Stimulated activated CD4-positive, alpha-beta T cell treated with anti-CD3 and anti-CD28 coated beads, Interleukin-1b, Interleukin-23, amount 100 ng/mL, for 4 hours (primary cell): ENCODE data around the gene IKBKG.
A peak's percentile ranks its signal among the peaks of the same experiment; 100 is the strongest.
"Not testable (repeated sequence)": the region's sequence is repeated elsewhere in the genome, so short reads cannot be mapped to it uniquely, and the experiment has no call there.

Experiments
- DNase-seq, 2 donors: peaks; one replicate each; pipeline ENCODE4 v3.0.0-alpha.2; 2020; ENCODE audit warnings: low read depth in 2 of 2

The IKBKG gene

GRCh38 chrX:154526901-154527675 lies 20.3 kb upstream of the IKBKG start:
- DNase-seq, result peak; percentile 31 to 49

GRCh38 chrX:154529206-154529612 lies 18.2 kb upstream of the IKBKG start:
- no peak for DNase-seq

- no peak for DNase-seq
Observed at GRCh38 chrX:154530286-154530685, 17.1 kb upstream of the IKBKG start.

GRCh38 chrX:154531626-154532025 lies 15.8 kb upstream of the IKBKG start:
- DNase-seq, result no peak

- DNase-seq, result no peak
Observed at GRCh38 chrX:154532690-154533089, 14.7 kb upstream of the IKBKG start.

GRCh38 chrX:154534526-154535322 lies 12.7 kb upstream of the IKBKG start:
- DNase-seq, result peak; percentile 81 to 92

- DNase-seq, result no peak
Observed at GRCh38 chrX:154535892-154536291, 11.5 kb upstream of the IKBKG start.

GRCh38 chrX:154539077-154539476 lies 8.3 kb upstream of the IKBKG start:
- no peak for DNase-seq

- DNase-seq, result not testable (repeated sequence)
Observed at GRCh38 chrX:154540365-154540764, 7.1 kb upstream of the IKBKG start.

- DNase-seq, result no peak
Observed at GRCh38 chrX:154540897-154541535, 6.4 kb upstream of the IKBKG start.

- DNase-seq, result no peak
Observed at GRCh38 chrX:154541589-154541895, 5.9 kb upstream of the IKBKG start.

GRCh38 chrX:154541896-154542722 lies 5.3 kb upstream of the IKBKG start:
- DNase-seq, result peak; percentile 28 to 43

- no peak for DNase-seq
Observed at GRCh38 chrX:154542723-154543424, 4.5 kb upstream of the IKBKG start.

- DNase-seq, result no peak
Observed at GRCh38 chrX:154545673-154546274, 1.6 kb upstream of the IKBKG start.

GRCh38 chrX:154546354-154547244 lies 821 bp upstream of the IKBKG start, which contains the start of gene G6PD:
Gene G6PD (minus strand): TSS chrX:154546846. CDS start chrX:154546155, 691 bp downstream.
- peak; percentile 71 to 78 for DNase-seq

- no peak for DNase-seq
Observed at GRCh38 chrX:154548028-154548316, 552 bp downstream of the IKBKG start.

- DNase-seq, result no peak
Observed at GRCh38 chrX:154549766-154550165, 2.3 kb downstream of the IKBKG start.

- not testable (repeated sequence) for DNase-seq
Observed at GRCh38 chrX:154552112-154552806, 4.8 kb downstream of the IKBKG start.

- not testable (repeated sequence) for DNase-seq
Observed at GRCh38 chrX:154558060-154558690, 10.8 kb downstream of the IKBKG start.
